AG04450 (cell line): ENCODE measurements around the gene ALDOB. TPM values are rescaled to one million over a fixed set of nuclear protein-coding genes. Genes with fewer than 3 reads are reported as not detected.

Experiments
- CTCF ChIA-PET: fragments of 300-600, 350-600 bp; formaldehyde crosslinking; extraction: SDS; loops from one replicate; lab custom pipeline; 2022; ENCODE audit warnings: antibody characterized with exemption, inconsistent platforms; lab: Charles Lee
- POLR2A ChIA-PET: fragments of 350-600 bp; formaldehyde crosslinking; extraction: SDS; loops from one replicate; lab custom pipeline; 2021; ENCODE audit warnings: antibody characterized with exemption, inconsistent platforms; lab: Yijun Ruan, JAX
- DNase-seq: peaks from one replicate; pipeline ENCODE4 v3.0.0-alpha.2; 2011; ENCODE audit warnings: low read depth, low spot score
- H3K27ac ChIP-seq: one replicate; pipeline ENCODE4 v1.5.1; 2012; ENCODE audit warnings: low read depth, low read length, control low read depth
- H3K27me3 ChIP-seq: one replicate; pipeline ENCODE4 v1.6.0; 2012; ENCODE audit warnings: low read length; ENCODE audit not compliant: control insufficient read depth, insufficient read depth
- H3K4me3 ChIP-seq: 2 replicates; pipeline ENCODE4 v1.5.1; 2011; ENCODE audit warnings: mild to moderate bottlenecking, low read depth, low read length, control low read depth
- H3K9me3 ChIP-seq: 2 replicates; pipeline ENCODE4 v1.5.1; 2012; ENCODE audit warnings: low read length; ENCODE audit not compliant: control insufficient read depth, insufficient read depth
- CTCF ChIP-seq: IDR thresholded peaks from 2 replicates; pipeline ENCODE4 v1.5.1; 2011; ENCODE audit warnings: low read depth, low read length, control low read depth, inconsistent platforms
- polyA plus RNA-seq: library from polyadenylated mRNA; depleted of rRNA; stranded (reverse); fragments of >200 nt; gene quantifications from 2 replicates; pipeline ENCODE4 v1.2.3, GENCODE V29; 2011

The ALDOB gene
- polyA plus RNA-seq, 1 experiment: not detected

DNA sequence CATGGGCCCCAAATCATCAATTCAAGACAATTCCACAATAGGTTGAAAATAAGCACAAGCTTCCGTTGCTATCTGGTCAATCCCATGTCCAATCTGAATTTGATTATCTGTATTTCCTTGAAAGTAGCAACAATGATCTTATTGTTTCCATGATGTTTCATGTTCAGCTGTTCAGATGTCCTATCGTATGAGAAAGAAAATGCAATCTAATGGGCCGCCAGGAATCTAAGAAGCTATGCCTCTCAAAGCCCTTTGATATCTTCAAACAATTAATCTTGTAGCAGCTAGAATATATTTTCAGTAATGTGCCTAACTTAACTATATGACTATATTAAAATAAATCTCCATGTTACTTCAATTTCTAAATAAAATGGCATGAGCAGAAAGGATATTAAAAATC is 32.1 kb upstream of the ALDOB start:
- DNase-seq: no peak
- no peaks in the 10 kb centered on the region for H3K27me3 ChIP-seq
- no peak overlapping the region for H3K27ac ChIP-seq
- no peak for TF ChIP-seq CTCF
- ChIA-PET CTCF (interaction anchor here (1.3 to 12.6 kb wide), 4 partner anchors 9 to 63 kb away, joined by 7 to 600 read pairs (median 11); partner anchors contain the start of gene RNF20), POLR2A (no interaction called here)
- no peak overlapping the region for H3K4me3 ChIP-seq
- H3K9me3 ChIP-seq: no peaks in the 10 kb centered on the region

DNA sequence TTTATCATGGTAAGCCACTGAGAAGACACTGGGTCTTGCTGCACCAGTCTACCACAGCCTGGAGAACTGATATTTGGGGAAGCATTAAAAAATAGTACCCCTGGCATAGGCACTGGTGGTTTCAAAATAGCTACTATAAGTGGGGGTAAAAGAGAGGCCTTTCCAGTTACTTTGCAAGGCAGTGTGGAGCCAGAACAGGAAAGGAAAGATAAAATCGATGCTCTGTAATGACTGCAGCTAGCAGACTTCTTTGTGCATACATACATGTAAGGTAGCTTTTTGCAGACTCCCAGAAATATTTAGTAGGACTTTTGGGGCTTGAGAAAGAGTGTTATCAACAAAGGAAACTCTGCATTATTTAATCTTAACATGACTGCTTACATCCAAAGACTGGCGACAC is 31.3 kb upstream of the ALDOB start:
- ChIA-PET CTCF (interaction anchor here (0.5 to 12.6 kb wide), 5 partner anchors 8 to 63 kb away, joined by 3 to 600 read pairs (median 8); partner anchors contain the start of gene RNF20), POLR2A (no interaction called here)
- H3K27me3 ChIP-seq: no peaks in the 10 kb centered on the region
- no peak overlapping the region for H3K27ac ChIP-seq
- H3K4me3 ChIP-seq: no peak overlapping the region
- H3K9me3 ChIP-seq: no peaks in the 10 kb centered on the region
- no peak for DNase-seq
- TF ChIP-seq CTCF: no peak

- H3K27ac ChIP-seq: no peak overlapping the region
- no peaks in the 10 kb centered on the region for H3K9me3 ChIP-seq
- POLR2A ChIA-PET: no interaction called here
- H3K4me3 ChIP-seq: no peak overlapping the region
- no peak for DNase-seq
- H3K27me3 ChIP-seq: no peaks in the 10 kb centered on the region
- TF ChIP-seq CTCF: peak; percentile 51
- CTCF ChIA-PET: interaction anchor here (0.7 to 12.6 kb wide), 7 partner anchors 9 to 75 kb away, joined by 3 to 600 read pairs (median 5); partner anchors contain the start of gene RNF20
Observed at GRCh38 chr9:101465326-101465915, 29.8 kb upstream of the ALDOB start.

- Histone ChIP-seq H3K27me3 (no peaks in the 10 kb centered on the region), H3K9me3 (no peaks in the 10 kb centered on the region), H3K27ac (no peak overlapping the region), H3K4me3 (no peak overlapping the region)
- ChIA-PET POLR2A (interaction anchor here (1.1 kb wide), 1 partner anchor 70 kb away, joined by 4 read pairs; the partner anchor contains the start of gene RNF20), CTCF (interaction anchor here (3.0 to 12.6 kb wide), 2 partner anchors 15 to 67 kb away, joined by 14 to 600 read pairs; partner anchors contain the start of gene RNF20)
- DNase-seq: no peak
- no peak for TF ChIP-seq CTCF
Observed at GRCh38 chr9:101463397-101463796, 27.8 kb upstream of the ALDOB start.

DNA sequence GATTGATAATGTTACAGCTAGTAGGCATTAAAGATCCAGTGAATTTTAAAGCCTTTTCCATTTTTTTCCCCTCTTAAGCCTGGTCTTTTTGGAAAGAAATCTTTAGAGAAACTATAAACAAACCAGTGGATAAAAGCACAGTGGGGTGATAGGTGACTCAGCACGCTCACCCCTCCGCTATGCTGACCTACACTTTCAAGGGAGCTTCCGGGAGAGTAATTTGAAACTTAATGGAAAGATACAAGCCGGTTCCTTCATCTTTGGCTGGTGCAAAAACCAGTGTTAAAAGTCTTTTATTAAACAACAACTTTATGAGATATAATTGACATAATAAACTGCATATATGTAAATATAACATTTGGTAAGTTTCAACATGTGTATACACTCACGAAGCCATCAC is 27.0 kb upstream of the ALDOB start:
- POLR2A ChIA-PET: interaction anchor here (1.1 kb wide), 1 partner anchor 71 kb away, joined by 4 read pairs; the partner anchor contains the start of gene RNF20
- no peak for TF ChIP-seq CTCF
- Histone ChIP-seq H3K9me3 (no peaks in the 10 kb centered on the region), H3K27me3 (no peaks in the 10 kb centered on the region), H3K4me3 (no peak overlapping the region), H3K27ac (no peak overlapping the region)
- CTCF ChIA-PET: interaction anchor here (1.0 to 12.6 kb wide), 7 partner anchors 12 to 105 kb away, joined by 3 to 600 read pairs (median 14); partner anchors contain the start of gene RNF20
- peak; percentile 57 for DNase-seq
